SK-N-SH treated with all-trans-retinoic acid at 6 μM for 48 hours (cell line): ENCODE results near the gene C1QTNF9.

Experiments used
- ATAC-seq: fragments of 200-7000 bp; cut with Tn5 transposase; 3 replicates; pipeline ENCODE4 v1.9.1; 2020; ENCODE audit warnings: mild to moderate bottlenecking, moderate library complexity
- BACH2 ChIP-seq: fragments of 250-450 bp; sonication (Bioruptor Pico); IDR thresholded peaks from 2 replicates; pipeline ENCODE4 v1.9.0; 2021; ENCODE audit warnings: mild to moderate bottlenecking, borderline replicate concordance
- CREB5 ChIP-seq: fragments of 250-450 bp; sonication (Bioruptor Pico); IDR thresholded peaks from 2 replicates; pipeline ENCODE4 v1.5.1; 2020; ENCODE audit warnings: low read depth, mild to moderate bottlenecking, moderate library complexity
- CSDC2 ChIP-seq: fragments of 250-450 bp; sonication (Bioruptor Pico); IDR thresholded peaks from 2 replicates; pipeline ENCODE4 v1.5.0; 2020; ENCODE audit warnings: mild to moderate bottlenecking, moderate library complexity
- CSRNP3 ChIP-seq: fragments of 250-450 bp; sonication (Bioruptor Pico); IDR thresholded peaks from 2 replicates; pipeline ENCODE4 v1.5.1; 2021; ENCODE audit warnings: mild to moderate bottlenecking, moderate library complexity
- GLIS3 ChIP-seq: fragments of 250-450 bp; sonication (Bioruptor Pico); IDR thresholded peaks from 2 replicates; pipeline ENCODE4 v1.5.0; 2020; ENCODE audit warnings: mild to moderate bottlenecking, moderate library complexity
- ISL1 ChIP-seq: fragments of 250-450 bp; sonication (Bioruptor Pico); IDR thresholded peaks from 2 replicates; pipeline ENCODE4 v2.1.2; 2022; ENCODE audit warnings: mild to moderate bottlenecking, moderate library complexity
- OSR1 ChIP-seq: fragments of 250-450 bp; sonication (Bioruptor Pico); IDR thresholded peaks from 2 replicates; pipeline ENCODE4 v1.8.0; 2022; ENCODE audit warnings: moderate library complexity, mild to moderate bottlenecking, inconsistent platforms
- PATZ1 ChIP-seq: fragments of 250-450 bp; sonication (Bioruptor Pico); IDR thresholded peaks from 2 replicates; pipeline ENCODE4 v1.8.0; 2020; ENCODE audit warnings: mild to moderate bottlenecking, moderate library complexity, borderline replicate concordance
- POU6F1 ChIP-seq: fragments of 250-450 bp; sonication (Bioruptor Pico); IDR thresholded peaks from 2 replicates; pipeline ENCODE4 v1.8.0; 2021; ENCODE audit warnings: low read depth, mild to moderate bottlenecking, moderate library complexity, borderline replicate concordance
- PPARA ChIP-seq: fragments of 250-450 bp; sonication (Bioruptor Pico); IDR thresholded peaks from 2 replicates; pipeline ENCODE4 v1.5.0; 2020; ENCODE audit warnings: mild to moderate bottlenecking, borderline replicate concordance
- RARB ChIP-seq: fragments of 250-450 bp; sonication (Bioruptor Pico); IDR thresholded peaks from 2 replicates; pipeline ENCODE4 v1.8.0; 2021; ENCODE audit warnings: mild to moderate bottlenecking, moderate library complexity
- SNAI2 ChIP-seq: fragments of 250-450 bp; sonication (Bioruptor Pico); IDR thresholded peaks from 2 replicates; pipeline ENCODE4 v1.5.0; 2020; ENCODE audit warnings: mild to moderate bottlenecking, moderate library complexity
- TCF4 ChIP-seq: fragments of 250-450 bp; sonication (Bioruptor Pico); IDR thresholded peaks from 2 replicates; pipeline ENCODE4 v1.8.0; 2021; ENCODE audit warnings: mild to moderate bottlenecking, moderate library complexity, borderline replicate concordance
- TOX ChIP-seq: fragments of 250-450 bp; sonication (Bioruptor Pico); IDR thresholded peaks from 2 replicates; pipeline ENCODE4 v1.8.0; 2021; ENCODE audit warnings: mild to moderate bottlenecking, moderate library complexity, borderline replicate concordance
- TSHZ2 ChIP-seq: fragments of 250-450 bp; sonication (Bioruptor Pico); IDR thresholded peaks from 2 replicates; pipeline ENCODE4 v1.5.0; 2020; ENCODE audit warnings: mild to moderate bottlenecking, moderate library complexity
- ZC3H10 ChIP-seq: fragments of 250-450 bp; sonication (Bioruptor Pico); IDR thresholded peaks from 2 replicates; pipeline ENCODE4 v1.5.1; 2021; ENCODE audit warnings: mild to moderate bottlenecking, moderate library complexity
- ZFP3 ChIP-seq: fragments of 250-450 bp; sonication (Bioruptor Pico); IDR thresholded peaks from 2 replicates; pipeline ENCODE4 v1.5.0; 2020; ENCODE audit warnings: mild to moderate bottlenecking, moderate library complexity
- ZFP30 ChIP-seq: fragments of 450-650 bp; formaldehyde crosslinking; IDR thresholded peaks from 2 replicates; pipeline ENCODE4 v1.5.0; 2022; ENCODE audit warnings: mild to moderate bottlenecking, moderate library complexity
- ZNF565 ChIP-seq: fragments of 450-650 bp; formaldehyde crosslinking; conservative IDR thresholded peaks from 2 replicates; pipeline ENCODE4 v1.5.0; 2020; ENCODE audit warnings: low read depth, mild to moderate bottlenecking, moderate library complexity
- ZNF8 ChIP-seq: fragments of 450-650 bp; formaldehyde crosslinking; IDR thresholded peaks from 2 replicates; pipeline ENCODE4 v1.5.0; 2020; ENCODE audit warnings: mild to moderate bottlenecking, moderate library complexity

The C1QTNF9 gene

GRCh38 chr13:24284889-24285565 is 24.4 kb upstream of the C1QTNF9 start:
- no peak for ATAC-seq
- no peak for TF ChIP-seq TSHZ2
- no peak for TF ChIP-seq ZC3H10
- TF ChIP-seq ZFP30 (CRISPR knock-in tag) = no peak
- TF ChIP-seq CREB5 (CRISPR knock-in tag) = no peak
- TF ChIP-seq CSRNP3 = no peak
- TF ChIP-seq POU6F1 (CRISPR knock-in tag) = no peak
- TF ChIP-seq SNAI2 (CRISPR knock-in tag) = no peak
- no peak for TF ChIP-seq RARB
- no peak for TF ChIP-seq BACH2 (CRISPR knock-in tag)
- no peak for TF ChIP-seq OSR1 (CRISPR knock-in tag)
- TF ChIP-seq ZNF8 (CRISPR knock-in tag) = no peak
- no peak for TF ChIP-seq ISL1 (CRISPR knock-in tag)
- TF ChIP-seq ZNF565 (CRISPR knock-in tag) = no peak
- no peak for TF ChIP-seq PPARA (CRISPR knock-in tag)
- no peak for TF ChIP-seq ZFP3 (CRISPR knock-in tag)

- ATAC-seq = no peak
Measured at GRCh38 chr13:24286624-24287023, 22.8 kb upstream of the C1QTNF9 start.

More at GRCh38 chr13:24286624-24287023, 22.8 kb upstream of the C1QTNF9 start:
- TF ChIP-seq RARB (no peak), ZFP30 (CRISPR knock-in tag) (no peak), CSRNP3 (no peak), CSDC2 (CRISPR knock-in tag) (no peak), ISL1 (CRISPR knock-in tag) (no peak), TOX (CRISPR knock-in tag) (no peak), ZC3H10 (no peak), ZNF565 (CRISPR knock-in tag) (no peak), TSHZ2 (no peak), BACH2 (CRISPR knock-in tag) (no peak), GLIS3 (CRISPR knock-in tag) (no peak), TCF4 (CRISPR knock-in tag) (no peak), OSR1 (CRISPR knock-in tag) (no peak), ZNF8 (CRISPR knock-in tag) (no peak), PPARA (CRISPR knock-in tag) (no peak), ZFP3 (CRISPR knock-in tag) (no peak), POU6F1 (CRISPR knock-in tag) (no peak), CREB5 (CRISPR knock-in tag) (no peak), PATZ1 (CRISPR knock-in tag) (no peak), SNAI2 (CRISPR knock-in tag) (no peak)
